Mesothelial cell of epicardium (in vitro differentiated cells): ENCODE data around the gene COA5. TPM values are rescaled to one million over a fixed set of nuclear protein-coding genes. Genes with fewer than 3 reads are reported as not detected.

Experiments
- DNase-seq, 2 experiments: peaks; one replicate each; pipeline ENCODE4 v3.0.0; 2021; ENCODE audit warnings: low spot score in 2 of 2; ENCODE audit not compliant: unreplicated experiment in 2 of 2
- H3K27ac Mint-ChIP-seq: 2 replicates; pipeline ENCODE4 v1.8.0; 2021; ENCODE audit warnings: mixed read lengths
- H3K27me3 Mint-ChIP-seq: 2 replicates; pipeline ENCODE4 v1.8.0; 2021; ENCODE audit warnings: low read depth, mixed read lengths
- H3K36me3 Mint-ChIP-seq: 2 replicates; pipeline ENCODE4 v1.8.0; 2021; ENCODE audit warnings: mixed read lengths
- H3K4me1 Mint-ChIP-seq: 2 replicates; pipeline ENCODE4 v1.8.0; 2021; ENCODE audit warnings: mixed read lengths
- H3K4me3 Mint-ChIP-seq: 2 replicates; pipeline ENCODE4 v1.8.0; 2021; ENCODE audit warnings: mild to moderate bottlenecking, moderate library complexity, mixed read lengths
- H3K9me3 Mint-ChIP-seq: 2 replicates; pipeline ENCODE4 v1.8.0; 2021; ENCODE audit warnings: mixed read lengths
- CTCF ChIP-seq: fragments of 200-600 bp; sonication (generic); IDR thresholded peaks from one replicate; pipeline ENCODE4 v1.5.0; 2021; ENCODE audit warnings: antibody characterized with exemption; ENCODE audit not compliant: unreplicated experiment
- total RNA-seq: library from RNA; stranded (reverse); gene quantifications from 3 replicates; pipeline ENCODE4 v1.2.1, GENCODE V29; 2021

Gene COA5
- total RNA-seq, 1 donor from 2014 or later, result 41.8 TPM

GRCh38 chr2:98576666-98577312 lies 31.5 kb downstream of the COA5 start:
- DNase-seq, result no peak
- Mint-ChIP-seq H3K4me3 (no peak overlapping the region), H3K4me1 (no peaks in the 10 kb centered on the region), H3K9me3 (no peaks in the 10 kb centered on the region), H3K27me3 (no peaks in the 10 kb centered on the region), H3K27ac (no peak overlapping the region), H3K36me3 (peaks cover 9% of the 10 kb centered on the region)
- no peak for TF ChIP-seq CTCF

GRCh38 chr2:98573426-98573825 lies 34.9 kb downstream of the COA5 start:
- H3K27me3 Mint-ChIP-seq, result no peaks in the 10 kb centered on the region
- no peak overlapping the region for H3K4me3 Mint-ChIP-seq
- no peak overlapping the region for H3K27ac Mint-ChIP-seq
- no peak for DNase-seq
- peaks cover 14% of the 10 kb centered on the region for H3K36me3 Mint-ChIP-seq
- H3K4me1 Mint-ChIP-seq, result no peaks in the 10 kb centered on the region
- no peaks in the 10 kb centered on the region for H3K9me3 Mint-ChIP-seq
- no peak for TF ChIP-seq CTCF

GRCh38 chr2:98572676-98573075 lies 35.6 kb downstream of the COA5 start:
- TF ChIP-seq CTCF, result no peak
- no peaks in the 10 kb centered on the region for H3K4me1 Mint-ChIP-seq
- H3K4me3 Mint-ChIP-seq, result no peak overlapping the region
- no peak overlapping the region for H3K27ac Mint-ChIP-seq
- no peaks in the 10 kb centered on the region for H3K9me3 Mint-ChIP-seq
- no peak for DNase-seq
- H3K36me3 Mint-ChIP-seq, result peaks cover 14% of the 10 kb centered on the region
- H3K27me3 Mint-ChIP-seq, result no peaks in the 10 kb centered on the region

- no peaks in the 10 kb centered on the region for H3K4me1 Mint-ChIP-seq
- no peak overlapping the region for H3K4me3 Mint-ChIP-seq
- DNase-seq, result no peak
- no peaks in the 10 kb centered on the region for H3K9me3 Mint-ChIP-seq
- no peaks in the 10 kb centered on the region for H3K27me3 Mint-ChIP-seq
- H3K36me3 Mint-ChIP-seq, result peaks cover 14% of the 10 kb centered on the region
- no peak for TF ChIP-seq CTCF
- H3K27ac Mint-ChIP-seq, result no peak overlapping the region
Observed at GRCh38 chr2:98572211-98572610, 36.1 kb downstream of the COA5 start.

GRCh38 chr2:98571796-98572195 lies 36.5 kb downstream of the COA5 start:
- peaks cover 19% of the 10 kb centered on the region for H3K36me3 Mint-ChIP-seq
- H3K27me3 Mint-ChIP-seq, result no peaks in the 10 kb centered on the region
- no peak overlapping the region for H3K27ac Mint-ChIP-seq
- TF ChIP-seq CTCF, result no peak
- no peak for DNase-seq
- no peak overlapping the region for H3K4me3 Mint-ChIP-seq
- H3K4me1 Mint-ChIP-seq, result no peaks in the 10 kb centered on the region
- H3K9me3 Mint-ChIP-seq, result no peaks in the 10 kb centered on the region
